Activated CD4-positive, alpha-beta T cell treated with anti-CD3 and anti-CD28 coated beads for 36 hours (primary cell): ENCODE measurements around the gene ZNF804A. TPM values are rescaled to one million over a fixed set of nuclear protein-coding genes. Genes with fewer than 3 reads are reported as not detected.

Experiments
- ATAC-seq: fragments of 200-7000 bp; cut with Tn5 transposase; one replicate; pipeline ENCODE4 v1.10.0; 2021; ENCODE audit warnings: mild to moderate bottlenecking, moderate library complexity
- CTCF ChIA-PET: fragments of 350-600 bp; sonication (Branson Sonifier 250); formaldehyde crosslinking; loops from one replicate; lab custom pipeline; 2021; ENCODE audit warnings: antibody characterized with exemption; lab: Charles Lee
- POLR2A ChIA-PET: fragments of 350-600 bp; sonication (Branson Sonifier 250); formaldehyde crosslinking; loops from one replicate; lab custom pipeline; 2021; ENCODE audit warnings: antibody characterized with exemption, inconsistent platforms; lab: Charles Lee
- DNase-seq: peaks from one replicate; pipeline ENCODE4 v3.0.0-alpha.2; 2020
- H3K27ac Mint-ChIP-seq: one replicate; pipeline ENCODE4 v1.8.0; 2021; ENCODE audit warnings: mixed read lengths
- H3K27me3 Mint-ChIP-seq: one replicate; pipeline ENCODE4 v1.8.0; 2021; ENCODE audit warnings: mixed read lengths
- H3K36me3 Mint-ChIP-seq: one replicate; pipeline ENCODE4 v1.8.0; 2021; ENCODE audit warnings: low read depth, mixed read lengths
- H3K4me1 Mint-ChIP-seq: one replicate; pipeline ENCODE4 v1.8.0; 2021; ENCODE audit warnings: mixed read lengths
- H3K4me3 Mint-ChIP-seq: one replicate; pipeline ENCODE4 v1.8.0; 2021; ENCODE audit warnings: mild to moderate bottlenecking, moderate library complexity, mixed read lengths
- H3K9me3 Mint-ChIP-seq: one replicate; pipeline ENCODE4 v1.8.0; 2021; ENCODE audit warnings: low read depth, mixed read lengths
- intact Hi-C, 2 experiments: fragments of 100-400 bp; cut with DNase I in 1 of 2; cut with micrococcal nuclease in 1 of 2; formaldehyde crosslinking; loops; one replicate each; pipeline versions ENCODE4 v1.14.2 to v1.15.1; 2022 to 2024; cut with DNase I, micrococcal nuclease
- total RNA-seq, 2 experiments: library from RNA; stranded (reverse); gene quantifications; one replicate each; pipeline ENCODE4 v1.2.3, GENCODE V29; 2021

Gene ZNF804A
- total RNA-seq, 2 experiments from 2014 or later, result not detected

DNA sequence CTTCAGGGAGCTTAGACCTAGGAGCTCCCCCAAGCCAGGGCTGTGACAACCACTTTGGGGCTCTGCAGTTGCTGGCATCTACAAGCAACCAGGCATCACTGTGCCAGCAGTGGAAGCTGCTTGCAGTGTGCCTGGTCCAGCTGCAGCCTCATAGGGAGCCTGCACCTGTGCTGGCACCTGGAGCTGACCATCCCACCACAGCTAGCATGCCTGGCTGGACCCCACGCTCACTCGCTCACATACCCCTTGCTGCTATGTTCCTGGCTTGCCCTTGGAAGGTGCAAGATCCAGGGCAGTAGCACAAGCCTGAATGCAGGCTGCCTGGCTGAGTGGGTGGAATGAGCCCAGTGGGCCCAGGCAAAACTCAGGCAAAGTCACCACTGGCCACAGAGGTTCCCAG lies 82.5 kb downstream of the ZNF804A start:
- POLR2A ChIA-PET, result no interaction called here
- CTCF ChIA-PET, result no interaction called here
- no peaks in the 10 kb centered on the region for H3K4me1 Mint-ChIP-seq
- intact Hi-C loops, result no loop called here
- peaks cover 2% of the 10 kb centered on the region for H3K9me3 Mint-ChIP-seq
- no peak overlapping the region for H3K4me3 Mint-ChIP-seq
- ATAC-seq, result no peak
- no peak overlapping the region for H3K27ac Mint-ChIP-seq
- H3K36me3 Mint-ChIP-seq, result no peaks in the 10 kb centered on the region
- DNase-seq, result no peak
- no peaks in the 10 kb centered on the region for H3K27me3 Mint-ChIP-seq

DNA sequence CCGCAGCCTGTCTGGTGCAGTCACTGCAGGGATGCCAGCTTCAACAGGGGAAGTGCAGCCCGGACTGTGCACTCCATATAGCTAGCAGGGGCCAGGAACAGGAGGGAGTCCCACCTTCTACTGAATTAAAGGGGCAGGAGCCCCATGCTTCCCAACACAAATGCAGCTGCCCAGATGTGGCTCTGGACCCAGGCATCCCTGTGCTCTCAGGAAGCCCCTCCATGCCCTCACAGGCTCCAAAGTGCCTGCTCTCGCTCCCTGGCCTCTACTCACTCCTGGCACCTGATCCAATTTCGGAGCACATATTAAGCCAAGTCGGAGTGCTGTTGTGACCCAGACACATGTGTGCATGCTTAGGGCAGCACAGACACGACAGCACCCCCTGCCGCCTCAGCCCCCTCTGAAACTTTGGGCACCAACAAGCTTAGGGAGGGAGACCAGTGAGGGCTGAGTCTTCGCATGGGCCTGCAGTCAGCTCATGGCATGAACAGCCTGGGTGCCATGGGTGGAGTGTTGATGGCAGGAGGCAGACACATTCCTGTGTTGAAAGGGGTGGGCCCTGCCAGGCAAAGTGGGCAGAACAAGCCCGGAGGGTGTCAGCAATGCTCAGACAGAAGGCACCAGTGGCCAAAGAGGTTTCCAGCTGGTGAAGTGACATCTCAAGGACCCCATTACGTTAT lies 83.5 kb downstream of the ZNF804A start:
- POLR2A ChIA-PET, result no interaction called here
- intact Hi-C loops, result no loop called here
- Mint-ChIP-seq H3K4me3 (no peak overlapping the region), H3K27me3 (no peaks in the 10 kb centered on the region), H3K36me3 (no peaks in the 10 kb centered on the region), H3K9me3 (peaks cover 2% of the 10 kb centered on the region), H3K27ac (no peak overlapping the region), H3K4me1 (no peaks in the 10 kb centered on the region)
- DNase-seq (no peak), ATAC-seq (no peak)
- CTCF ChIA-PET, result no interaction called here

- no peak for ATAC-seq
Measured at GRCh38 chr2:184683911-184684310, 85.6 kb downstream of the ZNF804A start.

GRCh38 chr2:184685999-184686841 lies 87.9 kb downstream of the ZNF804A start:
- Mint-ChIP-seq H3K36me3 (no peaks in the 10 kb centered on the region), H3K4me3 (no peak overlapping the region), H3K4me1 (no peaks in the 10 kb centered on the region), H3K9me3 (peaks cover 2% of the 10 kb centered on the region), H3K27me3 (no peaks in the 10 kb centered on the region), H3K27ac (no peak overlapping the region)
- ChIA-PET CTCF (no interaction called here), POLR2A (no interaction called here)
- intact Hi-C loops, result no loop called here
- no peak for ATAC-seq
- DNase-seq, result no peak

More at GRCh38 chr2:184683911-184684310, 85.6 kb downstream of the ZNF804A start:
- Mint-ChIP-seq H3K9me3 (peaks cover 2% of the 10 kb centered on the region), H3K4me3 (no peak overlapping the region), H3K27ac (no peak overlapping the region), H3K4me1 (no peaks in the 10 kb centered on the region), H3K27me3 (no peaks in the 10 kb centered on the region), H3K36me3 (no peaks in the 10 kb centered on the region)
- intact Hi-C loops, result no loop called here
- ChIA-PET POLR2A (no interaction called here), CTCF (no interaction called here)
- no peak for DNase-seq

DNA sequence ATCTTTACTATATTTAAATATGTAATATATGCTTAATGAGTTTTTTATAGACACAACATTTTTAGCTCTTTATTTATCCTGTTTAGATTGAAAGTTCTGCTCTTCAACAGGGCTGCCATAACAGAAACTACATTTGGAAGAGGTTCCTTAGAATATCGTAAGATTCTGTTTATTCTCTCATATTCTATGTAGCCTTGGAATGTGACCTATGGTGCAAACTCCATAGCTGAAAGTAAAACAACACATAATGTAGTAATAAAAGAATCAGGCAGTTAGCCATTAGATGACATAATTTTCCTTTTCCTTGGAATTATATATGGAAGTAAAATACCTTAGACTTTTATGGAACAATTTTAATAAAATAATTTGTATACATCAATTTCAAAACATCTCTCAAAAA lies 91.3 kb downstream of the ZNF804A start:
- Mint-ChIP-seq H3K27ac (no peak overlapping the region), H3K27me3 (no peaks in the 10 kb centered on the region), H3K4me1 (no peaks in the 10 kb centered on the region), H3K9me3 (peaks cover 2% of the 10 kb centered on the region), H3K4me3 (no peak overlapping the region), H3K36me3 (no peaks in the 10 kb centered on the region)
- DNase-seq (no peak), ATAC-seq (no peak)
- intact Hi-C loops, result no loop called here
- CTCF ChIA-PET, result no interaction called here
- POLR2A ChIA-PET, result no interaction called here

GRCh38 chr2:184692141-184692734 lies 93.9 kb downstream of the ZNF804A start:
- H3K27ac Mint-ChIP-seq, result no peak overlapping the region
- intact Hi-C loops, result no loop called here
- H3K27me3 Mint-ChIP-seq, result no peaks in the 10 kb centered on the region
- H3K4me3 Mint-ChIP-seq, result no peak overlapping the region
- ATAC-seq (no peak), DNase-seq (no peak)
- no peaks in the 10 kb centered on the region for H3K9me3 Mint-ChIP-seq
- POLR2A ChIA-PET, result no interaction called here
- H3K36me3 Mint-ChIP-seq, result no peaks in the 10 kb centered on the region
- no peaks in the 10 kb centered on the region for H3K4me1 Mint-ChIP-seq
- CTCF ChIA-PET, result interaction anchor here (0.6 to 1.2 kb wide), 2 partner anchors 13 to 522 kb away, joined by 3 read pairs; no protein-coding TSS in a partner anchor

DNA sequence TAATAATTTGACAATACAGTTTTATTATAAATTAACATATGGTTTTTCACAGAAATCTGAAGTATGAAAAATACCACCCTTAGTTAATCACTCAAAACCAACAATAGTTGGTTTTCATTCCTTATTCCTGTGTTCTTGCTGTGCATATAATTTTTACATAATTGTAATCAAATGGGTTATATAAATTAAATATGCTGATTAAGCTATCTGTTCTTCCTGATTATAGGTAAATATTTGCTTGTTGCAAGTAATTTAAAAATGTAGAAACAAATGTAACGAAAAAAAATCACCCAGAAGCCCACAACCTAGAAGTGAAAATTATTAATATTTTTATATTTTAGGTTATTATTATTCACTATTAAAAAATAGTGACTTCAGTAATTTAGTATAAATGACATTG lies 98.3 kb downstream of the ZNF804A start:
- no peaks in the 10 kb centered on the region for H3K27me3 Mint-ChIP-seq
- H3K4me3 Mint-ChIP-seq, result no peak overlapping the region
- no peaks in the 10 kb centered on the region for H3K4me1 Mint-ChIP-seq
- ChIA-PET CTCF (interaction anchor here (0.7 kb wide), 1 partner anchor 138 kb away, joined by 3 read pairs; no protein-coding TSS in a partner anchor), POLR2A (no interaction called here)
- DNase-seq (no peak), ATAC-seq (no peak)
- no peaks in the 10 kb centered on the region for H3K9me3 Mint-ChIP-seq
- H3K27ac Mint-ChIP-seq, result no peak overlapping the region
- intact Hi-C loops, result no loop called here
- no peaks in the 10 kb centered on the region for H3K36me3 Mint-ChIP-seq

DNA sequence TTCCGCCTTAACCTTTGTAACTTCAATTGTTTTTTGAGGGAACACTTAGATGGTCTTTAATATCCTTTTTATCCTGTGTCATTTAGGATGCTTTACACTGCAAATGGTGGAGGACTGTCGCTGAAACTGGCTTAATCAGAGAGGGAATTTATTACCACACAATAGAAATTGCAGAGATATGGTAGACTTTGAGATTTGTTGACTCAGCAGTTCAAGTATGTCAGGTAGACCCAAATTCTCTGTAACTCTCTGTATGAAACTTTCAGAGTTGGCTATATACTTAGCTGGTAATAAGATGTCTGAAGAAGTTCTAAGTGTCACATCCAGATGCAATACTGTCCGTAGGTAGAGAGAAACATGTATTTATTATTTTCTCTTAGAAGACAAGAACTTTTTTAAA lies 100.1 kb downstream of the ZNF804A start:
- intact Hi-C loops, result no loop called here
- DNase-seq, result no peak
- no peaks in the 10 kb centered on the region for H3K27me3 Mint-ChIP-seq
- ChIA-PET POLR2A (no interaction called here), CTCF (no interaction called here)
- no peak overlapping the region for H3K4me3 Mint-ChIP-seq
- no peaks in the 10 kb centered on the region for H3K9me3 Mint-ChIP-seq
- no peaks in the 10 kb centered on the region for H3K36me3 Mint-ChIP-seq
- no peaks in the 10 kb centered on the region for H3K4me1 Mint-ChIP-seq
- ATAC-seq, result no peak
- H3K27ac Mint-ChIP-seq, result no peak overlapping the region

- no peaks in the 10 kb centered on the region for H3K27me3 Mint-ChIP-seq
- no peak for DNase-seq
- no peaks in the 10 kb centered on the region for H3K4me1 Mint-ChIP-seq
- no peak overlapping the region for H3K27ac Mint-ChIP-seq
- ATAC-seq, result no peak
- CTCF ChIA-PET, result interaction anchor here (1.0 kb wide), 1 partner anchor 15 kb away, joined by 3 read pairs; no protein-coding TSS in a partner anchor
- H3K4me3 Mint-ChIP-seq, result no peak overlapping the region
- POLR2A ChIA-PET, result no interaction called here
- H3K9me3 Mint-ChIP-seq, result peaks cover 7% of the 10 kb centered on the region
- no peaks in the 10 kb centered on the region for H3K36me3 Mint-ChIP-seq
- intact Hi-C loops, result no loop called here
Measured at GRCh38 chr2:184721881-184722280, 123.6 kb downstream of the ZNF804A start.

DNA sequence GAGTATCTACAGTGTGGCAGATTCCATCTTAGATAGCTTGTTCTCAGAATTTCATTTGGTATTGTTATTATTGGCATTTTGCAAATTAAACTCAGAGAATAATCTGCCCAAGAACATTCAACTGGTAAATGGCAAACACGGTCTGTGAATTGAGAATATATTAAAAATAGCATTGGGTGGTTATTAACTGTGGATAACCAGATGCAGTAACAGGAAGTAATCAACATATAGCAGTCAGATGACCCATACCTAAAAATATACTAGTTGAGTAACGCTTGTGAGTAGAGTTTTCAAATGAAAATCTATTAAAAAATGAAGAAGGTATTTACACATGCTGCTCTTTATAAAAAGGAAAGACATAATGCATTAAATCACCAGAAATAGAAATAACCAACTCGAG lies 129.5 kb downstream of the ZNF804A start:
- ATAC-seq (no peak), DNase-seq (no peak)
- intact Hi-C loops, result no loop called here
- H3K27me3 Mint-ChIP-seq, result no peaks in the 10 kb centered on the region
- no peaks in the 10 kb centered on the region for H3K4me1 Mint-ChIP-seq
- ChIA-PET CTCF (no interaction called here), POLR2A (no interaction called here)
- no peak overlapping the region for H3K4me3 Mint-ChIP-seq
- no peak overlapping the region for H3K27ac Mint-ChIP-seq
- no peaks in the 10 kb centered on the region for H3K36me3 Mint-ChIP-seq
- H3K9me3 Mint-ChIP-seq, result peaks cover 1% of the 10 kb centered on the region

DNA sequence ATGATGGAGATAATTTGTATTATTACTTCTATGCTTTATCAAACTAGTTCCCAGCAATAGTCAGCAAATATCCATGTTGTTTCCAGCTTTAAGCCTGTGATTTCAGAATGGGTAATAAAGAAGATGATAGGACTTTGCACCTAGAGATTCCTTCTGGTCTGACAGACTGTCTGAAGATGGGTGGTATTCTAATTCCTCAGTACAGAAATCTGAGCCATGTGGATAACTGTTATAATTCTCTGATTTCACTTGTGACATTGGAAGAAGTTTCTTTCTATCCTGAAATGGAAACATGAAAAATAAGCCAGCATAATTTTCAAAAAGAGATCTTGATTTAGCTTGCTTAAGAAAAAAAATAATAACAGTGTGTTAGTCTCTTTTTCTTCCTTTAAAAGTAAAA lies 130.1 kb downstream of the ZNF804A start:
- CTCF ChIA-PET, result interaction anchor here (0.6 kb wide), 1 partner anchor 1204 kb away, joined by 3 read pairs; no protein-coding TSS in a partner anchor
- intact Hi-C loops, result no loop called here
- Mint-ChIP-seq H3K9me3 (peaks cover 1% of the 10 kb centered on the region), H3K4me1 (no peaks in the 10 kb centered on the region), H3K4me3 (no peak overlapping the region), H3K27ac (no peak overlapping the region), H3K36me3 (no peaks in the 10 kb centered on the region), H3K27me3 (no peaks in the 10 kb centered on the region)
- ATAC-seq, result no peak
- no peak for DNase-seq
- POLR2A ChIA-PET, result no interaction called here
